Keratinocyte (primary cell): ENCODE measurements around the gene NAT16. TPM values are rescaled to one million over a fixed set of nuclear protein-coding genes. Genes with fewer than 3 reads are reported as not detected.

Experiments used
- DNase-seq: peaks from one replicate; pipeline ENCODE4 v3.0.0-alpha.2; 2011; ENCODE audit warnings: low read depth, missing footprints, low spot score
- FAIRE-seq: peaks from 2 replicates; lab custom pipeline; 2011; peaks lifted over from hg19 to GRCh38; lab: Jason Lieb, UNC
- H2AFZ ChIP-seq: 2 replicates; pipeline ENCODE4 v1.6.0; 2012; ENCODE audit warnings: low read length, control low read depth, inconsistent platforms; ENCODE audit not compliant: control insufficient read depth
- H3K27ac ChIP-seq: 2 replicates; pipeline ENCODE4 v1.5.1; 2011; ENCODE audit warnings: low read length; ENCODE audit not compliant: control insufficient read depth, insufficient read depth
- H3K27me3 ChIP-seq: 3 replicates; pipeline ENCODE4 v1.6.0; 2011; ENCODE audit warnings: low read length; ENCODE audit not compliant: control insufficient read depth, insufficient read depth; ENCODE audit errors: extremely low read depth
- H3K36me3 ChIP-seq, 2 experiments: 2 replicates in 1 of 2; 3 replicates in 1 of 2; pipeline ENCODE4 v1.5.1; 2011; ENCODE audit warnings: low read length in 2 of 2, mild to moderate bottlenecking in 1 of 2; ENCODE audit not compliant: control insufficient read depth in 2 of 2, insufficient read depth in 2 of 2; ENCODE audit errors: extremely low read depth in 1 of 2
- H3K4me1 ChIP-seq: 3 replicates; pipeline ENCODE4 v1.5.1; 2011; ENCODE audit warnings: low read length; ENCODE audit not compliant: control insufficient read depth, insufficient read depth; ENCODE audit errors: extremely low read depth
- H3K4me2 ChIP-seq: 3 replicates; pipeline ENCODE4 v1.6.0; 2011; ENCODE audit warnings: low read depth, low read length; ENCODE audit not compliant: control insufficient read depth, insufficient read depth; ENCODE audit errors: extremely low read depth
- H3K4me3 ChIP-seq, 3 experiments: fragments of 200-600 bp in 1 of 3; sonication (generic) in 1 of 3; 2 replicates in 2 of 3; 3 replicates in 1 of 3; pipeline ENCODE4 v1.5.1; 2011 to 2016; ENCODE audit warnings: low read length in 3 of 3, mild to moderate bottlenecking in 3 of 3, control low read depth in 2 of 3, inconsistent platforms in 1 of 3, low read depth in 1 of 3, mixed read lengths in 1 of 3, mixed run types in 1 of 3, moderate library complexity in 1 of 3; ENCODE audit not compliant: control insufficient read depth in 2 of 3, insufficient read depth in 2 of 3; ENCODE audit errors: extremely low read depth in 1 of 3
- H3K79me2 ChIP-seq: 2 replicates; pipeline ENCODE4 v1.6.0; 2012; ENCODE audit warnings: low read length; ENCODE audit not compliant: control insufficient read depth, insufficient read depth
- H3K9ac ChIP-seq: 3 replicates; pipeline ENCODE4 v1.6.0; 2011; ENCODE audit warnings: low read length; ENCODE audit not compliant: control insufficient read depth, insufficient read depth; ENCODE audit errors: extremely low read depth
- H3K9me1 ChIP-seq: 3 replicates; pipeline ENCODE4 v1.6.0; 2011; ENCODE audit warnings: low read length; ENCODE audit not compliant: control insufficient read depth, insufficient read depth; ENCODE audit errors: extremely low read depth
- H3K9me3 ChIP-seq: 2 replicates; pipeline ENCODE4 v1.5.1; 2012; ENCODE audit warnings: low read depth, low read length; ENCODE audit not compliant: control insufficient read depth
- H4K20me1 ChIP-seq: 3 replicates; pipeline ENCODE4 v1.6.0; 2011; ENCODE audit warnings: low read length; ENCODE audit not compliant: control insufficient read depth, insufficient read depth; ENCODE audit errors: extremely low read depth
- CTCF ChIP-seq, 3 experiments: IDR thresholded peaks in 1 of 3; conservative IDR thresholded peaks in 1 of 3; optimal IDR thresholded peaks in 1 of 3; 2 replicates in 2 of 3; 3 replicates in 1 of 3; pipeline versions ENCODE3 to v1.5.1; 2011; ENCODE audit warnings: low read length in 3 of 3, mild to moderate bottlenecking in 3 of 3, moderate library complexity in 2 of 3, control low read depth in 1 of 3, inconsistent platforms in 1 of 3; ENCODE audit not compliant: insufficient read depth in 2 of 3; ENCODE audit errors: extremely low read depth in 1 of 3
- EZH2 ChIP-seq: IDR thresholded peaks from one replicate; pipeline ENCODE4 v1.6.1; 2012; ENCODE audit warnings: inconsistent platforms, mild to moderate bottlenecking, low read length, moderate library complexity
- dilution Hi-C: fragments of 300-500 bp; cut with MboI; formaldehyde crosslinking; loops from one replicate; pipeline ENCODE4 v1.7.0; 2020; ENCODE audit warnings: low sequenced_read_pairs; ENCODE audit not compliant: extremely low pct_ligation_motif_present
- polyA plus RNA-seq, 5 experiments: library from polyadenylated mRNA; depleted of rRNA in 3 of 5; stranded (reverse) in 3 of 5; stranded (forward) in 1 of 5; unstranded in 1 of 5; fragments of >200 nt; gene quantifications; 1 replicate in 1 of 5; 2 replicates in 3 of 5; 3 replicates in 1 of 5; pipeline versions ENCODE4 v1.2.1 to v1.2.3, GENCODE V29; 2011 to 2012; ENCODE audit warnings: missing spikeins in 2 of 5, low read depth in 1 of 5, low replicate concordance in 1 of 5

The NAT16 gene
- polyA plus RNA-seq, 1 donor (not counting 4 experiments of a cell fraction or from before 2014, with no cell fraction given) = not detected

GRCh38 chr7:101154693-101155102 is 25.4 kb downstream of the NAT16 start:
- Histone ChIP-seq H3K9me1 (no peaks in the 10 kb centered on the region), H3K4me1 (peaks cover 26% of the 10 kb centered on the region), H3K9me3 (no peaks in the 10 kb centered on the region), H3K79me2 (peaks cover 20% of the 10 kb centered on the region), H3K27me3 (no peaks in the 10 kb centered on the region), H3K9ac (peak overlapping the region; percentile 69), H3K27ac (peak overlapping the region; percentile 69), H3K36me3 (peaks cover 11 to 20% of the 10 kb centered on the region in 2 experiments), H3K4me2 (peak overlapping the region; percentile 98), H2AFZ (peak overlapping the region; percentile 40), H4K20me1 (no peaks in the 10 kb centered on the region), H3K4me3 (peak overlapping the region; percentile 77 to 95 (median 85))
- DNase-seq (no peak), FAIRE-seq (no peak)
- dilution Hi-C loops = no loop called here
- TF ChIP-seq EZH2 (no peak), CTCF (optimal IDR thresholded peaks at IDR 0.05 in 1 of 3, IDR thresholded peaks at IDR 0.05 in 1 of 3, conservative IDR thresholded peaks at IDR 0.05 in 1 of 3; ENCODE audit: extremely low read depth in 1 of 3, insufficient read depth in 2 of 3, low read length in 3 of 3) (no peak)

- no peak for DNase-seq
Observed at GRCh38 chr7:101153969-101154692, 26.0 kb downstream of the NAT16 start, which contains the start of gene AP1S1. Gene AP1S1 (plus strand): TSS chr7:101154476. CDS start chr7:101154515, 39 bp downstream.

More at GRCh38 chr7:101153969-101154692, 26.0 kb downstream of the NAT16 start, which contains the start of gene AP1S1:
- no peak for FAIRE-seq
- no peaks in the 10 kb centered on the region for H4K20me1 ChIP-seq
- H3K4me3 ChIP-seq = peak within 1 kb of the TSS; percentile 77 to 95 (median 85)
- H3K36me3 ChIP-seq = peaks cover 8 to 20% of the 10 kb centered on the region in 2 experiments
- H3K79me2 ChIP-seq = peaks cover 20% of the 10 kb centered on the region
- TF ChIP-seq CTCF (optimal IDR thresholded peaks at IDR 0.05 in 1 of 3, IDR thresholded peaks at IDR 0.05 in 1 of 3, conservative IDR thresholded peaks at IDR 0.05 in 1 of 3; ENCODE audit: extremely low read depth in 1 of 3, insufficient read depth in 2 of 3, low read length in 3 of 3) (no peak), EZH2 (no peak)
- H3K9me3 ChIP-seq = no peaks in the 10 kb centered on the region
- H3K4me2 ChIP-seq = peak within 1 kb of the TSS; percentile 98
- peak within 1 kb of the TSS; percentile 69 for H3K27ac ChIP-seq
- peak within 1 kb of the TSS; percentile 69 for H3K9ac ChIP-seq
- peaks cover 22% of the 10 kb centered on the region for H3K4me1 ChIP-seq
- dilution Hi-C loops = no loop called here
- no peaks in the 10 kb centered on the region for H3K9me1 ChIP-seq
- H2AFZ ChIP-seq = peak within 1 kb of the TSS; percentile 40
- H3K27me3 ChIP-seq = no peaks in the 10 kb centered on the region
